H9 (cell line): Measurements from ENCODE around the gene MAPK7. TPM values are rescaled to one million over a fixed set of nuclear protein-coding genes. Genes with fewer than 3 reads are reported as not detected.

Source experiments
- DNase-seq: peaks from one replicate; pipeline ENCODE4 v3.0.0-alpha.2; 2017
- H2AFZ ChIP-seq: one replicate; pipeline ENCODE4 v1.6.1; 2013; ENCODE audit warnings: mild to moderate bottlenecking, low read length, control low read depth, moderate library complexity
- H2AK5ac ChIP-seq: 2 replicates; pipeline ENCODE4 v1.6.1; 2013; ENCODE audit warnings: low read length, control low read depth, mixed read lengths; ENCODE audit not compliant: insufficient read length
- H2BK120ac ChIP-seq: one replicate; pipeline ENCODE4 v1.6.1; 2013; ENCODE audit warnings: low read depth, mild to moderate bottlenecking, low read length, control low read depth, inconsistent platforms; ENCODE audit not compliant: poor library complexity, severe bottlenecking
- H2BK12ac ChIP-seq: 2 replicates; pipeline ENCODE4 v1.6.1; 2013; ENCODE audit warnings: low read length, control low read depth, mixed read lengths, low read depth; ENCODE audit not compliant: insufficient read length
- H2BK15ac ChIP-seq: 2 replicates; pipeline ENCODE4 v1.6.1; 2013; ENCODE audit warnings: low read depth, low read length, control low read depth
- H2BK20ac ChIP-seq: one replicate; pipeline ENCODE4 v1.6.1; 2013; ENCODE audit warnings: low read depth, mild to moderate bottlenecking, low read length, control low read depth, inconsistent platforms; ENCODE audit not compliant: poor library complexity, severe bottlenecking
- H2BK5ac ChIP-seq: 2 replicates; pipeline ENCODE4 v1.6.1; 2013; ENCODE audit warnings: low read length, control low read depth, mixed read lengths; ENCODE audit not compliant: insufficient read length
- H3K14ac ChIP-seq: 2 replicates; pipeline ENCODE4 v1.6.1; 2013; ENCODE audit warnings: low read length, control low read depth; ENCODE audit not compliant: insufficient read depth
- H3K18ac ChIP-seq: 2 replicates; pipeline ENCODE4 v1.6.1; 2013; ENCODE audit warnings: low read depth, mild to moderate bottlenecking, mixed read lengths, low read length, control low read depth; ENCODE audit not compliant: insufficient read length
- H3K23ac ChIP-seq: 2 replicates; pipeline ENCODE4 v1.6.1; 2013; ENCODE audit warnings: low read length, control low read depth, mixed read lengths, low read depth; ENCODE audit not compliant: insufficient read length
- H3K23me2 ChIP-seq: 2 replicates; pipeline ENCODE4 v1.6.1; 2013; ENCODE audit warnings: low read depth, mild to moderate bottlenecking, mixed read lengths, low read length, control low read depth; ENCODE audit not compliant: insufficient read length, poor library complexity, severe bottlenecking
- H3K27ac ChIP-seq: 2 replicates; pipeline ENCODE4 v1.5.1; 2013; ENCODE audit warnings: low read length, control low read depth, mixed read lengths, low read depth; ENCODE audit not compliant: insufficient read length
- H3K27me3 ChIP-seq: 2 replicates; pipeline ENCODE4 v1.6.1; 2013; ENCODE audit warnings: low read length, control low read depth, inconsistent platforms; ENCODE audit not compliant: insufficient read depth
- H3K4ac ChIP-seq: 2 replicates; pipeline ENCODE4 v1.6.1; 2013; ENCODE audit warnings: low read depth, mild to moderate bottlenecking, control low read depth, inconsistent platforms, low read length, moderate library complexity
- H3K4me1 ChIP-seq: 2 replicates; pipeline ENCODE4 v1.6.1; 2013; ENCODE audit warnings: low read length, control low read depth, inconsistent platforms; ENCODE audit not compliant: insufficient read depth
- H3K4me2 ChIP-seq: 2 replicates; pipeline ENCODE4 v1.6.1; 2013; ENCODE audit warnings: low read length, control low read depth, mixed read lengths; ENCODE audit not compliant: insufficient read length, insufficient read depth
- H3K56ac ChIP-seq: 2 replicates; pipeline ENCODE4 v1.6.1; 2013; ENCODE audit warnings: low read depth, mild to moderate bottlenecking, mixed read lengths, low read length, control low read depth; ENCODE audit not compliant: insufficient read length
- H3K79me1 ChIP-seq: 2 replicates; pipeline ENCODE4 v1.6.1; 2013; ENCODE audit warnings: low read depth, mild to moderate bottlenecking, moderate library complexity, low read length, control low read depth, inconsistent platforms; ENCODE audit not compliant: insufficient read depth, poor library complexity, severe bottlenecking
- H3K79me2 ChIP-seq: 2 replicates; pipeline ENCODE4 v1.6.1; 2013; ENCODE audit warnings: low read length, control low read depth, inconsistent platforms; ENCODE audit not compliant: insufficient read depth
- H3K9ac ChIP-seq: 2 replicates; pipeline ENCODE4 v1.6.1; 2013; ENCODE audit warnings: low read length, control low read depth, mixed read lengths; ENCODE audit not compliant: insufficient read length; ENCODE audit errors: extremely low read depth
- H3K9me3 ChIP-seq: one replicate; pipeline ENCODE4 v1.6.1; 2013; ENCODE audit warnings: low read depth, low read length, inconsistent platforms; ENCODE audit not compliant: control insufficient read depth
- H3T11ph ChIP-seq: one replicate; pipeline ENCODE4 v1.6.1; 2013; ENCODE audit warnings: mild to moderate bottlenecking, low read length, control low read depth, inconsistent platforms
- H4K20me1 ChIP-seq: one replicate; pipeline ENCODE4 v1.6.1; 2013; ENCODE audit not compliant: control insufficient read depth, insufficient read length, insufficient read depth
- H4K5ac ChIP-seq: 2 replicates; pipeline ENCODE4 v1.6.1; 2013; ENCODE audit warnings: low read depth, mild to moderate bottlenecking, mixed read lengths, low read length, control low read depth; ENCODE audit not compliant: insufficient read length
- H4K8ac ChIP-seq: replicated peaks from 2 replicates; pipeline ENCODE4 v1.6.1; 2013; ENCODE audit warnings: low read length, control low read depth, mixed read lengths, low read depth; ENCODE audit not compliant: insufficient read length
- H4K91ac ChIP-seq: 2 replicates; pipeline ENCODE4 v1.6.1; 2013; ENCODE audit warnings: low read depth, mild to moderate bottlenecking, moderate library complexity, mixed read lengths, low read length, control low read depth; ENCODE audit not compliant: insufficient read length
- H3K27ac Mint-ChIP-seq, 3 experiments: 2 replicates in 2 of 3; 3 replicates in 1 of 3; pipeline ENCODE4 v1.8.0; 2020 to 2021; ENCODE audit warnings: mixed read lengths in 3 of 3, mild to moderate bottlenecking in 1 of 3, moderate library complexity in 1 of 3
- H3K27me3 Mint-ChIP-seq: 2 replicates; pipeline ENCODE4 v1.8.0; 2021; ENCODE audit warnings: low read depth, mild to moderate bottlenecking, moderate library complexity, mixed read lengths
- H3K36me3 Mint-ChIP-seq, 3 experiments: 2 replicates in 2 of 3; 3 replicates in 1 of 3; pipeline ENCODE4 v1.8.0; 2020 to 2021; ENCODE audit warnings: low read depth in 3 of 3, mixed read lengths in 3 of 3; ENCODE audit not compliant: insufficient read depth in 1 of 3
- H3K4me1 Mint-ChIP-seq, 2 experiments: 2 replicates each; pipeline ENCODE4 v1.8.0; 2020; ENCODE audit warnings: mixed read lengths in 2 of 2
- H3K4me3 Mint-ChIP-seq, 2 experiments: 2 replicates in 1 of 2; 3 replicates in 1 of 2; pipeline ENCODE4 v1.8.0; 2020 to 2021; ENCODE audit warnings: mild to moderate bottlenecking in 2 of 2, mixed read lengths in 2 of 2, moderate library complexity in 1 of 2
- H3K9me3 Mint-ChIP-seq, 2 experiments: 2 replicates in 1 of 2; 3 replicates in 1 of 2; pipeline ENCODE4 v1.8.0; 2020; ENCODE audit warnings: mild to moderate bottlenecking in 2 of 2, mixed read lengths in 2 of 2, moderate library complexity in 1 of 2
- CTCF ChIP-seq: fragments of 200-600 bp; sonication (generic); conservative IDR thresholded peaks from 3 replicates; pipeline ENCODE4 v1.8.0; 2021; ENCODE audit warnings: antibody characterized with exemption, mild to moderate bottlenecking
- WGBS: extraction: QIAGEN DNeasy Blood & Tissue Kit; methylation state at CpG from one replicate; pipeline ENCODE4 v1.1.7; 2013; ENCODE audit warnings: missing lambda C conversion rate, low lambda C conversion rate, mixed read lengths; ENCODE audit not compliant: insufficient read length; ENCODE audit errors: extremely low coverage; 5-methylcytosine and 5-hydroxymethylcytosine counted together
- total RNA-seq: library from RNA; stranded (reverse); gene quantifications from 2 replicates; pipeline ENCODE4 v1.2.1, GENCODE V29; 2021

Gene MAPK7
- total RNA-seq, 1 experiment from 2014 or later = 43.8 TPM

DNA sequence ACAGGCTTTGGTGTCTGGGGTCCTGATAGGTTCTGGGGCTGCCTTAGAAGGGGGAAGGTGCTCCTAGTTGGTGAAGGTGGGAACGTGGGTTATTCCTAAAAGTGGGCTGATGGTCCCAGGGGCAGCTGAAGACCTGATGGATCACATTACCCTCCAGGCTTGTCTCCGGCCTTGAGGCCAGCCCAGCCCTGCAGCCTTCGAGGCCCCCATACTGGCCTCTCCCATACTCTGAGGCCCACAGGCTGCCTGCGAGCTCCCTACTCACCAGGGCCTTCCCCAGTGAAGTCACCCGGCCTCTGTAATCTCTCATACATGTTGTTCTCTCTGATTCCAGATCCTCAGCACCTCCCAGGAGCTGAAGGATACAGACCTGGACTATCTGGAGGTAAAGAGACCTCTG lies 35.5 kb downstream of the MAPK7 start:
- Histone ChIP-seq H3K4me1 (no peaks in the 10 kb centered on the region), H4K8ac (no peak overlapping the region), H3K23me2 (no peaks in the 10 kb centered on the region), H2AK5ac (no peak overlapping the region), H2BK15ac (no peak overlapping the region), H3T11ph (no peak overlapping the region), H2BK120ac (no peak overlapping the region), H3K9me3 (no peaks in the 10 kb centered on the region), H2BK5ac (no peak overlapping the region), H2BK12ac (no peak overlapping the region), H3K56ac (no peak overlapping the region), H4K91ac (no peak overlapping the region), H3K9ac (no peak overlapping the region), H2AFZ (no peak overlapping the region), H3K27ac (no peak overlapping the region), H3K4me2 (no peak overlapping the region), H3K18ac (no peak overlapping the region), H3K79me1 (no peaks in the 10 kb centered on the region), H3K14ac (no peak overlapping the region), H2BK20ac (no peak overlapping the region), H3K27me3 (no peaks in the 10 kb centered on the region), H3K79me2 (no peaks in the 10 kb centered on the region), H3K4ac (no peak overlapping the region), H4K20me1 (no peaks in the 10 kb centered on the region), H4K5ac (no peak overlapping the region), H3K23ac (no peak overlapping the region)
- no CpG with 5 or more reads among the region's 5 CpGs for WGBS
- Mint-ChIP-seq H3K4me1 (peaks cover 15 to 30% of the 10 kb centered on the region in 2 experiments), H3K9me3 (no peaks in the 10 kb centered on the region), H3K4me3 (no peak overlapping the region), H3K27ac (no peak overlapping the region), H3K36me3 (no peaks in the 10 kb centered on the region; a peak in 1 of 7 replicates), H3K27me3 (peaks cover 10% of the 10 kb centered on the region)
- no peak for TF ChIP-seq CTCF
- no peak for DNase-seq
